Hepatocyte (in vitro differentiated cells): ENCODE measurements around the gene NRTN.

Experiments used
- CTCF ChIP-seq: fragments of 200-600 bp; sonication (generic); IDR thresholded peaks from 2 replicates; pipeline ENCODE4 v1.5.1; 2016; ENCODE audit warnings: antibody characterized with exemption, mild to moderate bottlenecking; ENCODE audit not compliant: poor library complexity
- EZH2 ChIP-seq: fragments of 200-600 bp; sonication (generic); IDR thresholded peaks from 2 replicates; pipeline ENCODE4 v1.6.1; 2016; ENCODE audit warnings: antibody characterized with exemption, mild to moderate bottlenecking, borderline replicate concordance

- TF ChIP-seq CTCF (no peak), EZH2 (no peak)
These were observed 3.4 kb downstream of the NRTN start for GRCh38 chr19:5808120-5808816.
